H1 (cell line): Measurements from ENCODE around the gene DPF3. TPM values are rescaled to one million over a fixed set of nuclear protein-coding genes. Genes with fewer than 3 reads are reported as not detected.

ENCODE experiments used
- CTCF ChIA-PET: fragments of 300-600 bp; sonication (Branson Sonifier 250); formaldehyde crosslinking; loops from one replicate; lab custom pipeline; 2021; ENCODE audit not compliant: partially characterized antibody; lab: Charles Lee
- POLR2A ChIA-PET: fragments of 300-600 bp; sonication (Branson Sonifier 250); formaldehyde crosslinking; loops from one replicate; lab custom pipeline; 2021; ENCODE audit warnings: inconsistent platforms; ENCODE audit not compliant: partially characterized antibody; lab: Charles Lee
- DNase-seq, 2 experiments: peaks; one replicate each; pipeline versions ENCODE4 v3.0.0 to v3.0.0-alpha.2; 2010 to 2022; ENCODE audit warnings: low spot score in 2 of 2, low read depth in 1 of 2, mixed read lengths in 1 of 2
- FAIRE-seq: peaks from 2 replicates; lab custom pipeline; 2011; peaks lifted over from hg19 to GRCh38; lab: Jason Lieb, UNC
- H2AFZ ChIP-seq: 2 replicates; pipeline ENCODE4 v1.8.1; 2012; ENCODE audit warnings: low read length, inconsistent platforms
- H2AK5ac ChIP-seq: 2 replicates; pipeline ENCODE4 v1.6.1; 2013; ENCODE audit warnings: low read depth, low read length
- H2BK120ac ChIP-seq: replicated peaks from 2 replicates; pipeline ENCODE3; 2013; ENCODE audit warnings: low read depth, low read length, inconsistent platforms
- H2BK12ac ChIP-seq: 2 replicates; pipeline ENCODE4 v1.6.1; 2013; ENCODE audit warnings: low read depth, low read length
- H2BK15ac ChIP-seq: 2 replicates; pipeline ENCODE4 v1.6.1; 2013; ENCODE audit warnings: low read length
- H2BK20ac ChIP-seq: 2 replicates; pipeline ENCODE4 v1.6.1; 2013; ENCODE audit warnings: low read length
- H2BK5ac ChIP-seq: 2 replicates; pipeline ENCODE4 v1.6.1; 2013; ENCODE audit warnings: low read depth, low read length
- H3K14ac ChIP-seq: 2 replicates; pipeline ENCODE4 v1.6.1; 2013; ENCODE audit warnings: inconsistent platforms; ENCODE audit not compliant: insufficient read length
- H3K18ac ChIP-seq: 2 replicates; pipeline ENCODE4 v1.6.1; 2013; ENCODE audit warnings: low read length; ENCODE audit errors: extremely low read depth
- H3K23ac ChIP-seq: 2 replicates; pipeline ENCODE4 v1.6.1; 2013; ENCODE audit warnings: inconsistent platforms; ENCODE audit not compliant: insufficient read length
- H3K23me2 ChIP-seq: 2 replicates; pipeline ENCODE4 v1.6.1; 2013; ENCODE audit warnings: low read depth, low read length
- H3K27ac ChIP-seq: 2 replicates; pipeline ENCODE4 v1.6.1; 2011; ENCODE audit warnings: low read depth, low read length, inconsistent platforms
- H3K27me3 ChIP-seq, 4 experiments: replicated peaks in 1 of 4; 1 replicate in 1 of 4; 2 replicates in 3 of 4; pipeline versions ENCODE4 v1.6.1 to v1.8.1; 2011 to 2013; ENCODE audit warnings: low read length in 3 of 4, mild to moderate bottlenecking in 3 of 4, inconsistent platforms in 2 of 4, mixed read lengths in 2 of 4, moderate library complexity in 1 of 4; ENCODE audit not compliant: control insufficient read depth in 3 of 4, insufficient read depth in 3 of 4; ENCODE audit errors: extremely low read depth in 1 of 4
- H3K36me3 ChIP-seq, 4 experiments: 2 replicates each; pipeline versions ENCODE4 v1.6.1 to v1.8.1; 2011 to 2013; ENCODE audit warnings: mild to moderate bottlenecking in 4 of 4, low read length in 3 of 4, moderate library complexity in 2 of 4, control low read depth in 1 of 4, inconsistent platforms in 1 of 4; ENCODE audit not compliant: insufficient read depth in 4 of 4, control insufficient read depth in 2 of 4
- H3K4ac ChIP-seq: replicated peaks from 2 replicates; pipeline ENCODE3; 2013; ENCODE audit warnings: low read length, low read depth, mixed read lengths, inconsistent platforms; ENCODE audit not compliant: insufficient read length
- H3K4me1 ChIP-seq, 4 experiments: replicated peaks in 1 of 4; 1 replicate in 1 of 4; 2 replicates in 3 of 4; pipeline versions ENCODE4 v1.6.1 to v1.8.1; 2011 to 2013; ENCODE audit warnings: low read length in 3 of 4, inconsistent platforms in 2 of 4, mixed read lengths in 1 of 4; ENCODE audit not compliant: insufficient read depth in 4 of 4, control insufficient read depth in 3 of 4
- H3K4me2 ChIP-seq, 2 experiments: 2 replicates each; pipeline versions ENCODE4 v1.6.1 to v1.8.1; 2011 to 2013; ENCODE audit warnings: low read depth in 2 of 2, low read length in 2 of 2, control low read depth in 1 of 2, inconsistent platforms in 1 of 2, mild to moderate bottlenecking in 1 of 2; ENCODE audit not compliant: insufficient read depth in 1 of 2
- H3K4me3 ChIP-seq, 4 experiments: fragments of 200-600, 300-600 bp in 1 of 4; sonication (generic), shearing (Covaris generic), sonication (Bioruptor Twin) in 1 of 4; 2 replicates each; pipeline versions ENCODE4 v1.5.1 to v1.8.1; 2011 to 2016; ENCODE audit warnings: low read length in 4 of 4, low read depth in 3 of 4, control low read depth in 2 of 4, inconsistent platforms in 2 of 4, mild to moderate bottlenecking in 2 of 4, mixed read lengths in 1 of 4, moderate library complexity in 1 of 4; ENCODE audit not compliant: insufficient read depth in 2 of 4; ENCODE audit errors: extremely low read depth in 1 of 4
- H3K56ac ChIP-seq: replicated peaks from 2 replicates; pipeline ENCODE3; 2013; ENCODE audit warnings: low read depth, mild to moderate bottlenecking, mixed read lengths, low read length, inconsistent platforms; ENCODE audit not compliant: insufficient read length
- H3K79me1 ChIP-seq: 2 replicates; pipeline ENCODE4 v1.6.1; 2013; ENCODE audit warnings: low read depth, low read length, control low read depth
- H3K79me2 ChIP-seq, 2 experiments: 2 replicates each; pipeline versions ENCODE4 v1.6.1 to v1.8.1; 2012 to 2013; ENCODE audit warnings: low read length in 2 of 2, mild to moderate bottlenecking in 2 of 2, inconsistent platforms in 1 of 2; ENCODE audit not compliant: insufficient read depth in 2 of 2, control insufficient read depth in 1 of 2
- H3K9ac ChIP-seq, 4 experiments: replicated peaks in 1 of 4; 1 replicate in 1 of 4; 2 replicates in 3 of 4; pipeline versions ENCODE4 v1.6.1 to v1.8.1; 2011 to 2013; ENCODE audit warnings: low read depth in 3 of 4, low read length in 3 of 4, control low read depth in 2 of 4, mild to moderate bottlenecking in 2 of 4, moderate library complexity in 2 of 4, inconsistent platforms in 1 of 4; ENCODE audit errors: extremely low read depth in 1 of 4
- H3K9me3 ChIP-seq, 2 experiments: 2 replicates each; pipeline versions ENCODE4 v1.6.1 to v1.8.1; 2012 to 2013; ENCODE audit warnings: mild to moderate bottlenecking in 2 of 2, moderate library complexity in 2 of 2, control low read depth in 1 of 2, inconsistent platforms in 1 of 2, low read depth in 1 of 2, low read length in 1 of 2, mixed read lengths in 1 of 2; ENCODE audit not compliant: insufficient read depth in 2 of 2
- H4K20me1 ChIP-seq, 2 experiments: replicated peaks in 1 of 2; 2 replicates each; pipeline versions ENCODE3 to v1.8.1; 2011 to 2013; ENCODE audit warnings: inconsistent platforms in 2 of 2, low read length in 2 of 2, mild to moderate bottlenecking in 1 of 2; ENCODE audit not compliant: insufficient read depth in 2 of 2, control insufficient read depth in 1 of 2
- H4K5ac ChIP-seq: 2 replicates; pipeline ENCODE4 v1.6.1; 2013; ENCODE audit warnings: low read length, low read depth, mixed read lengths, inconsistent platforms; ENCODE audit not compliant: insufficient read length
- H4K8ac ChIP-seq: 2 replicates; pipeline ENCODE4 v1.8.0; 2013; ENCODE audit warnings: mild to moderate bottlenecking, moderate library complexity, low read length, inconsistent platforms; ENCODE audit not compliant: insufficient read depth; ENCODE audit errors: extremely low read depth
- H4K91ac ChIP-seq: replicated peaks from 2 replicates; pipeline ENCODE3; 2013; ENCODE audit warnings: low read length, mixed read lengths, inconsistent platforms; ENCODE audit not compliant: insufficient read length
- BRCA1 ChIP-seq: IDR thresholded peaks from 2 replicates; pipeline ENCODE4 v1.6.1; 2012; ENCODE audit warnings: low read depth, low read length, improper control_type of control experiment
- CBX5 ChIP-seq: fragments of 300-800, 300-1000 bp; sonication (generic); IDR thresholded peaks from 2 replicates; pipeline ENCODE4 v1.7.1; 2016; ENCODE audit warnings: antibody characterized with exemption, low read length, low read depth
- CBX8 ChIP-seq: fragments of 300-800, 300-1000 bp; sonication (generic); IDR thresholded peaks from 2 replicates; pipeline ENCODE4 v1.7.1; 2016; ENCODE audit warnings: low read depth, low read length, borderline replicate concordance
- CTBP2 ChIP-seq: IDR thresholded peaks from 2 replicates; pipeline ENCODE4 v1.7.0; 2011; ENCODE audit warnings: borderline replicate concordance, mild to moderate bottlenecking, moderate library complexity, mixed read lengths, low read length; ENCODE audit not compliant: insufficient read depth, insufficient read length
- FOSL1 ChIP-seq: IDR thresholded peaks from 2 replicates; pipeline ENCODE4 v1.6.1; 2011; ENCODE audit warnings: mild to moderate bottlenecking, low read depth, low read length, moderate library complexity; ENCODE audit not compliant: insufficient read depth
- HDAC6 ChIP-seq: IDR thresholded peaks from one replicate; pipeline ENCODE4 v1.7.1; 2012; ENCODE audit warnings: low read depth, mild to moderate bottlenecking, inconsistent platforms, low read length, moderate library complexity
- MAFK ChIP-seq: IDR thresholded peaks from 2 replicates; pipeline ENCODE4 v1.6.1; 2012; ENCODE audit warnings: low read depth, mild to moderate bottlenecking, improper control_type of control experiment, low read length
- MAX ChIP-seq: IDR thresholded peaks from 2 replicates; pipeline ENCODE4 v1.6.1; 2012; ENCODE audit warnings: inconsistent platforms
- NANOG ChIP-seq: IDR thresholded peaks from 2 replicates; pipeline ENCODE4 v1.6.1; 2011; ENCODE audit warnings: low read length, low read depth, mild to moderate bottlenecking, inconsistent platforms; ENCODE audit not compliant: insufficient read depth, poor library complexity, severe bottlenecking
- SIRT6 ChIP-seq: IDR thresholded peaks from one replicate; pipeline ENCODE4 v1.7.1; 2012; ENCODE audit warnings: low read length, inconsistent platforms
- SIX5 ChIP-seq: IDR thresholded peaks from 2 replicates; pipeline ENCODE4 v1.6.1; 2011; ENCODE audit warnings: mild to moderate bottlenecking, low read depth, low read length
- USF2 ChIP-seq: IDR thresholded peaks from 2 replicates; pipeline ENCODE4 v1.6.1; 2011; ENCODE audit warnings: low read length, improper control_type of control experiment
- ZNF274 ChIP-seq: IDR thresholded peaks from 2 replicates; pipeline ENCODE4 v1.7.0; 2012; ENCODE audit warnings: low read length, borderline replicate concordance; ENCODE audit errors: extremely low read depth
- WGBS, 2 experiments: shearing (Covaris generic) in 1 of 2; methylation state at CpG; one replicate each; pipeline versions ENCODE4 v1.1.6 to v1.1.7; 2013 to 2015; ENCODE audit warnings: low lambda C conversion rate in 2 of 2, mixed read lengths in 2 of 2, inconsistent platforms in 1 of 2, low coverage in 1 of 2, missing lambda C conversion rate in 1 of 2; ENCODE audit not compliant: insufficient replicate concordance in 2 of 2, insufficient coverage in 1 of 2, insufficient read length in 1 of 2; ENCODE audit errors: extremely low coverage in 1 of 2, missing lambda C conversion rate in 1 of 2; 5-methylcytosine and 5-hydroxymethylcytosine counted together
- polyA plus RNA-seq, 7 experiments: library from polyadenylated mRNA; depleted of rRNA in 3 of 7; stranded (reverse) in 5 of 7; unstranded in 2 of 7; fragments of >200 nt in 5 of 7; fragments of 200-250 nt in 2 of 7; gene quantifications; 1 replicate in 5 of 7; 2 replicates in 1 of 7; 4 replicates in 1 of 7; pipeline versions ENCODE4 v1.2.1 to v1.2.3, GENCODE V29; 2011 to 2013; ENCODE audit warnings: missing spikeins in 2 of 7, mixed read lengths in 2 of 7
- total RNA-seq: library from RNA; stranded (reverse); fragmentation: NEBNext Ultra II Directional; extraction: Animal tissue kit (Norgen Biotek cat#: 25700); gene quantifications from 2 replicates; pipeline ENCODE4 v1.2.1, GENCODE V29; 2021

The DPF3 gene
- total and polyA plus RNA-seq, 2 of the 8 experiments (the other 6 are each of a cell fraction or from before 2014, with no cell fraction given), result 0.19 TPM; not detected in 1

- FAIRE-seq (no peak), DNase-seq (no peak)
- Histone ChIP-seq H3K14ac (no peak overlapping the region), H4K8ac (no peak overlapping the region), H4K5ac (no peak overlapping the region), H3K79me2 (no peaks in the 10 kb centered on the region; a peak in 1 of 4 replicates), H4K91ac (no peak overlapping the region), H3K36me3 (no peaks in the 10 kb centered on the region), H3K18ac (no peak overlapping the region), H2BK120ac (no peak overlapping the region), H3K56ac (no peak overlapping the region), H3K23me2 (no peaks in the 10 kb centered on the region), H3K79me1 (no peaks in the 10 kb centered on the region), H3K27ac (no peak overlapping the region), H3K9me3 (peaks cover 2 to 5% of the 10 kb centered on the region in 2 experiments; a peak in 2 of 4 replicates), H2AK5ac (no peak overlapping the region), H2BK12ac (no peak overlapping the region), H3K4ac (no peak overlapping the region), H3K9ac (no peak overlapping the region), H2AFZ (no peak overlapping the region), H3K27me3 (no peaks in the 10 kb centered on the region), H2BK5ac (no peak overlapping the region), H3K4me2 (no peak overlapping the region), H2BK20ac (no peak overlapping the region), H3K4me1 (no peaks in the 10 kb centered on the region), H2BK15ac (no peak overlapping the region), H4K20me1 (no peaks in the 10 kb centered on the region), H3K4me3 (no peak overlapping the region), H3K23ac (no peak overlapping the region)
- ChIA-PET POLR2A (no interaction called here), CTCF (interaction anchor here (0.6 kb wide), 2 partner anchors 120 to 162 kb away, joined by 3 read pairs; no protein-coding TSS in a partner anchor)
- 91% methylated on average over 1 of the region's 1 CpG; no CpG with 5 or more reads in 1 of the 2 experiments for WGBS, 2 experiments
- no peak for TF ChIP-seq SIRT6
- TF ChIP-seq CBX8, result no peak
- no peak for TF ChIP-seq MAFK
- no peak for TF ChIP-seq CTBP2
- no peak for TF ChIP-seq SIX5
- no peak for TF ChIP-seq USF2
- no peak for TF ChIP-seq BRCA1
- TF ChIP-seq FOSL1, result no peak
- TF ChIP-seq CBX5, result no peak
- no peak for TF ChIP-seq MAX
- TF ChIP-seq NANOG, result no peak
- TF ChIP-seq HDAC6, result no peak
- no peak for TF ChIP-seq ZNF274
These were observed 257.8 kb downstream of the DPF3 start for GRCh38 chr14:72636094-72636493.
